ENCODE data around the gene COL15A1.

COL15A1 gene

DNA sequence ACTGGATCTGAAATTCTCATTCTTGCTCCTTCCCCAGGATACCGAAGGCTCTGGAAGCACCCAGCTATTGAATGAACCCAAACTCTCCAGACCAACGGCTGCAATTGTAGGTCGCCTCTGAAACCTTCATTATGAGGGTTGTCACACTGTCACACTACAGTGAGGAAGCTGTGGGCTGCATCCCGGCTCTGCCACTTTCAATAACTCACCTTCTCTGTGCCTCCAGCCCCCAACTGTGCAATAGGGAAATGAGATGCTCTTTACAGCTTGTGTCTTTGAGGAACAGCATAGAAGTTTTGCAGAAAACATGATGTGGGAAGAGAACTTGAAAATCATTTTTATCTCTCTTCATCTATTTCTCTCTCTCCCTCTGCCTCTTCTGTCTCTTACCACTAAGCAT is 91.6 kb downstream of the COL15A1 start:
- DNase-seq (ENCODE audit: low read depth) = no peak
- no peak overlapping the region for H3K4me3 ChIP-seq (ENCODE audit: control insufficient read depth, low read depth, low read length)
- TF ChIP-seq, protein P1, sequence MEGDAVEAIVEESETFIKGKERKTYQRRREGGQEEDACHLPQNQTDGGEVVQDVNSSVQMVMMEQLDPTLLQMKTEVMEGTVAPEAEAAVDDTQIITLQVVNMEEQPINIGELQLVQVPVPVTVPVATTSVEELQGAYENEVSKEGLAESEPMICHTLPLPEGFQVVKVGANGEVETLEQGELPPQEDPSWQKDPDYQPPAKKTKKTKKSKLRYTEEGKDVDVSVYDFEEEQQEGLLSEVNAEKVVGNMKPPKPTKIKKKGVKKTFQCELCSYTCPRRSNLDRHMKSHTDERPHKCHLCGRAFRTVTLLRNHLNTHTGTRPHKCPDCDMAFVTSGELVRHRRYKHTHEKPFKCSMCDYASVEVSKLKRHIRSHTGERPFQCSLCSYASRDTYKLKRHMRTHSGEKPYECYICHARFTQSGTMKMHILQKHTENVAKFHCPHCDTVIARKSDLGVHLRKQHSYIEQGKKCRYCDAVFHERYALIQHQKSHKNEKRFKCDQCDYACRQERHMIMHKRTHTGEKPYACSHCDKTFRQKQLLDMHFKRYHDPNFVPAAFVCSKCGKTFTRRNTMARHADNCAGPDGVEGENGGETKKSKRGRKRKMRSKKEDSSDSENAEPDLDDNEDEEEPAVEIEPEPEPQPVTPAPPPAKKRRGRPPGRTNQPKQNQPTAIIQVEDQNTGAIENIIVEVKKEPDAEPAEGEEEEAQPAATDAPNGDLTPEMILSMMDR (IDR thresholded peaks at IDR 0.05; ENCODE audit: control insufficient read depth, insufficient read depth, low read depth, low read length, missing control alignments) = no peak

DNA sequence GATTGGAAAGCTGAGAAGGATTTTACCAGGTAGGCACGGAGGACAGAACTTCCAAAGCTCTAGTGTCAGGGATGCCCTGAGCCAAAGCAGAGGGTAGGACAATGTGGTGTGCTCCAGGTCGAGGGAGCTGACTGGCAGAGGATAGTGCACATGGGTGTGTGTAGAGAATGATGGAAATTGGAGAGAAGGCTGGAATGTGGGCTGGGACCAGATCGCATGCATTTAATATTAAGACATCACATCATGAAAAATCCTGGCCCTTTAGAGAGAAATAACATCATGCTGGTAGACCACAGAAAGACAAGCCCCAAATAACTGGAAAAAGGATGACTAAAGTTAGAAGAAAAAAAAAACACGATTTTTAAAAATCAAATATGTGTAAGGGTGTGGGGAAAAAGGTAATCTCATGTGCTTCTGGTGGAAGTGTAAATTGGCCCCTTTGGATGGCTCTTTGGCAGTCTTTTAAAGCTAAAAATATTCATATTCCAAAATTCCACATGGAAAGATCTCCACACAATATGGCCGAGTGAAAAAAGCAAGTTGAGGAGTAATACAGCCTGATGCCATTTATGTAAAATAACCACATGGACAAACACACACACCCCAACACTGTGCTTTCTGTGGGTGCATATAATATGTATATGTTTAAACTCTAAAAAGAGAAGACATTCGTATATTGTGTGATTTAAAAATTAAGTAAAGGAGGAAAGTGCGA is 94.2 kb downstream of the COL15A1 start:
- no peak overlapping the region for H3K4me3 ChIP-seq (ENCODE audit: control insufficient read depth, low read depth, low read length)
- no peak for DNase-seq (ENCODE audit: low read depth)
- TF ChIP-seq, protein P1 (IDR thresholded peaks at IDR 0.05; ENCODE audit: control insufficient read depth, insufficient read depth, low read depth, low read length, missing control alignments) = no peak

DNA sequence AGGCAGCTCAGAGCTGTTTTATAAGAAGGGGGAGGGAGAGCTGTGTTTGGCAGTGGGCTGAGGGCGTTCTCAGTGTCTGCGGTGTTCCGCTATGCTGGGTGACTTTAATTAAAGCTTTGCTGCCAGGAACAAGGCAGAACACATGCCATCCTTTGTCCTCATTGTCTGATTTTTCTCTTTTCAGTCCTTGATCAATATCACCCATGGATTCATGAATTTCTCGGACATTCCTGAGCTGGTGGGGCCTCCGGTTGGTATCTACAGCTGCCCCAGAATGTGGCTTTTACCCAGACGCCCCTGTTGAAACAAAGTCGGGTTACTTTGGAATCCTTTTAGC is 94.7 kb downstream of the COL15A1 start:
- DNase-seq (ENCODE audit: low read depth) = no peak
- H3K4me3 ChIP-seq (ENCODE audit: control insufficient read depth, low read depth, low read length) = no peak overlapping the region
- TF ChIP-seq, protein P1 (IDR thresholded peaks at IDR 0.05; ENCODE audit: control insufficient read depth, insufficient read depth, low read depth, low read length, missing control alignments) = no peak

DNA sequence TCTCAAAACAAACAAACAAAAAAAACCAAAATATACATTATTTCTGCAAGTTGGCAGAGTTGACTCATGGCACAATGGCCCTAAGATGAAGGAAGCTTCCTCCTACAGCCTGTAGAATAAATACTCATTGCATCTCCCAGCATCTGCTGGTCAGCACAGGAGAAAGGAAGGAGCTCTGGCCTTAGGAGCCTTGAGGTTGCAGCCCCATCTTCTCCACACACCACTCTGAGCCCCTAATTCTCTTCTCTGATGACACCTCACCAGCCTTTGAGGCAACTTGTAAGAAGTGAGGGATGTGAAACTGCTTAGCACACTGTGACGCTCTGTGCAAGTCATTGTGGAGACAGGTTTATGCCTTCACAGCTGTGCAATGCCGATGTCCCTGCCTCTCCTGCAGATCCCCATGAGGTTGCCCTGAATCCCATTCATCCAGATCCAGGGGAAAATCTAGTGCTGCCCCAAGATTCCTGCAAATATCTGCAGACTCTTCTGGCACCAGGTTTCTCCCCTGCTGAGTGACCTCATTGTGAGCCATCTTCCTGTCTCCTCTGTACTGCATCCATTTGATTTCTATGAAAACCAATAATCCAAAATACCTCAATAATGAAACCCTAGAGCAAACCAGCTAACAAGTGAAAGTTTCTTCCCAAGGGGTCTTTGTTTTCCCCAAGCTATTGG is 95.9 kb downstream of the COL15A1 start:
- no peak for DNase-seq (ENCODE audit: low read depth)
- no peak overlapping the region for H3K4me3 ChIP-seq (ENCODE audit: control insufficient read depth, low read depth, low read length)
- TF ChIP-seq, protein P1 (IDR thresholded peaks at IDR 0.05; ENCODE audit: control insufficient read depth, insufficient read depth, low read depth, low read length, missing control alignments) = no peak

DNA sequence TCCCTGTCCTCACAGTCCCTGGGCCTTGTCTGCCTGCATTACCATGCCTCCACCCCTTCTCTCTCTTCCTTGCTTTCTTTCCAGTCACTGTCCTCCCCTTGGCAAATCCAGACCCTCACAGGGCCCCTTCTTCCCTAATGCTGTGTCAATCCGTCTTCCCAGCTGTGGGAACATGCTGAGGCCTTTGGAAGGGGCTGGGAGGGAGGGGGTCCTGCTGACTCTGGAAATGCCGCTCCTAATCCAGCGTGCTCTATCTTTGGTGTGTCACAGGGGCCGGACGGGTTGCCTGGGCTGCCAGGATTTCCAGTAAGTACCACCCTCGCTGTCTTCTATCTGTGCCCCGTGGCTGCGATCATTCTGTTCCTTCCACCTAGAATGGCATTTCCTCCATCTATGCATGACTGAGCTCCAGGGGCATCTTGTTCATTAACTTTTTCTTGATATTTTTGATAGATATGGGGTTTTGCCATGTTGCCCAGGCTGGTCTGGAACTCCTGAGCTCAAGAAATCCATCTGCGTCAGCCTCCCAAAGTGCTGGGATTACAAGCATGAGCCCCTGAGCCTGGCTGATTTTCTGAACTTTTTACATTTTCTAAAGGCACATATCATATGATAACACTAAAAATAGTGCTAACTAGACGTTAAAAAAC is 96.7 kb downstream of the COL15A1 start:
- TF ChIP-seq, protein P1 (IDR thresholded peaks at IDR 0.05; ENCODE audit: control insufficient read depth, insufficient read depth, low read depth, low read length, missing control alignments) = no peak
- no peak overlapping the region for H3K4me3 ChIP-seq (ENCODE audit: control insufficient read depth, low read depth, low read length)
- no peak for DNase-seq (ENCODE audit: low read depth)

DNA sequence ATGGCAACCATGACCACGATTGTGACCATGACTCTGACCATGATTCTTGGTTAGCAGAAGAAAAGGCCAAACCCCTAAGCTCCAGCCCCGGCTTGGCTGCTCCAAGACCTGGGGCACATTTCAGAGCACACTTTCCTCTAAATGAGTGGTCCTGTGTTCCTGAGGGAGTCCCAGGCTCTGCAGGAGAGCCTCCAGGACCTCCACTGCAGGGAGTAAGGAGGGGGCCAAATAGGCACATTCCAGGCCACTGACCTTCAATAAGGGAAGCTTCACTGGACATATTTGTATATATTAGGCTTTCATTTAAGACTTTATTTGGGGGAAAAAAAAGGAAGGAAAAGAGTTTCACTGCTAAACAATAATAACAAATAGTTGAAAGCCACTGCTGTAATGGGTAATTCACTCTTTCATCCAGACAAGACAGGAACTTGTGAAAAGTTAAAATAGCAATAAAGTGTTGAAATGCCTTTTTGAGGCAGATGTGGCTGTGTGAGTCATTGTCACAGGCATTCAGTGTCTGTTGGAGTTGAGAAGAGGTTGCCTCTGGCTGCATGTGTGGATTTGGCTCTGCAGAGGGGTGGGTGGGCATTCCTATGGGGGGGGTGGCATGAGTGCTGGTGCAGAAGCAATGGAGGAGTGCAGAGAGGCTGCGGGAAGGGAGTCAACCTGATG is 97.3 kb downstream of the COL15A1 start:
- TF ChIP-seq, protein P1 (IDR thresholded peaks at IDR 0.05; ENCODE audit: control insufficient read depth, insufficient read depth, low read depth, low read length, missing control alignments) = no peak
- peak; percentile 68 for DNase-seq (ENCODE audit: low read depth)
- no peak overlapping the region for H3K4me3 ChIP-seq (ENCODE audit: control insufficient read depth, low read depth, low read length)

All from AG09309 (cell line).